Germinal center (tissue), 1 donor: ENCODE results near the gene CLDN1.

Experiments used
- DNase-seq: peaks from one replicate; pipeline ENCODE4 v3.0.0; 2012; ENCODE audit warnings: mixed read lengths, low spot score

CLDN1 gene

GRCh38 chr3:190330936-190331734 lies 8.9 kb upstream of the CLDN1 start:
- no peak for DNase-seq

- DNase-seq: no peak
These were observed 4.7 kb upstream of the CLDN1 start for GRCh38 chr3:190326930-190327329.

- DNase-seq: no peak
These were observed 4.1 kb upstream of the CLDN1 start for GRCh38 chr3:190326361-190326760.

GRCh38 chr3:190325923-190326322 lies 3.7 kb upstream of the CLDN1 start:
- DNase-seq: no peak

- no peak for DNase-seq
These were observed 990 bp upstream of the CLDN1 start for GRCh38 chr3:190323246-190323626.

- no peak for DNase-seq
These were observed 479 bp upstream of the CLDN1 start for GRCh38 chr3:190322604-190323245.

GRCh38 chr3:190320594-190321362 lies 1.5 kb downstream of the CLDN1 start:
- DNase-seq: no peak

GRCh38 chr3:190319660-190320059 lies 2.6 kb downstream of the CLDN1 start:
- DNase-seq: no peak

GRCh38 chr3:190318666-190319065 lies 3.6 kb downstream of the CLDN1 start:
- DNase-seq: no peak

GRCh38 chr3:190314741-190315140 lies 7.5 kb downstream of the CLDN1 start:
- DNase-seq: no peak

GRCh38 chr3:190309414-190309813 lies 12.8 kb downstream of the CLDN1 start:
- no peak for DNase-seq

- no peak for DNase-seq
These were observed 14.1 kb downstream of the CLDN1 start for GRCh38 chr3:190308154-190308553.

- DNase-seq: no peak
These were observed 15.1 kb downstream of the CLDN1 start for GRCh38 chr3:190307164-190307545.

GRCh38 chr3:190306513-190307163 lies 15.6 kb downstream of the CLDN1 start:
- no peak for DNase-seq

GRCh38 chr3:190306026-190306425 lies 16.2 kb downstream of the CLDN1 start:
- no peak for DNase-seq

GRCh38 chr3:190305406-190305805 lies 16.8 kb downstream of the CLDN1 start:
- no peak for DNase-seq

- no peak for DNase-seq
These were observed 18.4 kb downstream of the CLDN1 start for GRCh38 chr3:190303884-190304283.

GRCh38 chr3:190302212-190302867 lies 19.9 kb downstream of the CLDN1 start:
- DNase-seq: no peak

GRCh38 chr3:190301591-190301990 lies 20.7 kb downstream of the CLDN1 start:
- no peak for DNase-seq

- DNase-seq: no peak
These were observed 22.3 kb downstream of the CLDN1 start for GRCh38 chr3:190299969-190300368.

GRCh38 chr3:190294030-190294429 lies 28.2 kb downstream of the CLDN1 start:
- no peak for DNase-seq

GRCh38 chr3:190293621-190294020 lies 28.6 kb downstream of the CLDN1 start:
- DNase-seq: no peak
